Common myeloid progenitor, CD34-positive (primary cell): Measurements from ENCODE around the gene DIPK1C. TPM values are rescaled to one million over a fixed set of nuclear protein-coding genes. Genes with fewer than 3 reads are reported as not detected.
"Not testable (repeated sequence)": the region's sequence is repeated elsewhere in the genome, so short reads cannot be mapped to it uniquely, and the experiment has no call there.

ENCODE experiments used
- CTCF ChIA-PET: fragments of 350-600 bp; sonication (Branson Sonifier 250); formaldehyde crosslinking; loops from one replicate; lab custom pipeline; 2021; ENCODE audit warnings: antibody characterized with exemption; lab: Charles Lee
- POLR2A ChIA-PET: fragments of 350-600 bp; sonication (Branson Sonifier 250); formaldehyde crosslinking; loops from one replicate; lab custom pipeline; 2021; ENCODE audit warnings: antibody characterized with exemption; lab: Charles Lee
- DNase-seq, 3 donors: peaks; one replicate each; pipeline versions ENCODE4 v3.0.0 to v3.0.0-alpha.2; 2013
- H3K27ac ChIP-seq, 2 experiments: 1 replicate in 1 of 2; 2 replicates in 1 of 2; pipeline ENCODE4 v1.7.0; 2013; ENCODE audit warnings: inconsistent platforms in 2 of 2, low read length in 2 of 2, mild to moderate bottlenecking in 2 of 2, low read depth in 1 of 2, moderate library complexity in 1 of 2; ENCODE audit not compliant: severe bottlenecking in 2 of 2, insufficient read depth in 1 of 2, poor library complexity in 1 of 2
- H3K27me3 ChIP-seq, 5 experiments: replicated peaks in 2 of 5; 1 replicate in 3 of 5; 2 replicates in 2 of 5; pipeline versions ENCODE4 v1.6.1 to v1.7.0; 2013; ENCODE audit warnings: low read length in 4 of 5, mild to moderate bottlenecking in 2 of 5, moderate library complexity in 2 of 5, inconsistent platforms in 1 of 5; ENCODE audit not compliant: insufficient read depth in 5 of 5, control insufficient read depth in 4 of 5
- H3K36me3 ChIP-seq, 4 experiments: 1 replicate in 2 of 4; 2 replicates in 2 of 4; pipeline versions ENCODE4 v1.6.1 to v1.7.0; 2013; ENCODE audit warnings: low read length in 3 of 4, control low read depth in 1 of 4, mild to moderate bottlenecking in 1 of 4; ENCODE audit not compliant: control insufficient read depth in 4 of 4, insufficient read depth in 4 of 4
- H3K4me1 ChIP-seq, 4 experiments: 1 replicate in 3 of 4; 2 replicates in 1 of 4; pipeline versions ENCODE4 v1.6.1 to v1.7.1; 2013; ENCODE audit warnings: low read length in 3 of 4, mild to moderate bottlenecking in 3 of 4, control low read depth in 1 of 4, inconsistent platforms in 1 of 4, moderate library complexity in 1 of 4; ENCODE audit not compliant: control insufficient read depth in 4 of 4, insufficient read depth in 4 of 4; ENCODE audit errors: control extremely low read depth in 1 of 4
- H3K4me3 ChIP-seq, 7 experiments: 1 replicate in 4 of 7; 2 replicates in 3 of 7; pipeline versions ENCODE4 v1.5.1 to v1.7.0; 2013; ENCODE audit warnings: mild to moderate bottlenecking in 7 of 7, low read length in 6 of 7, moderate library complexity in 6 of 7, inconsistent platforms in 2 of 7, low read depth in 2 of 7, control low read depth in 1 of 7; ENCODE audit not compliant: insufficient read depth in 4 of 7, control insufficient read depth in 1 of 7; ENCODE audit errors: extremely low read depth in 1 of 7
- H3K9me3 ChIP-seq, 5 experiments: 1 replicate in 4 of 5; 2 replicates in 1 of 5; pipeline versions ENCODE4 v1.6.1 to v1.7.1; 2013; ENCODE audit warnings: low read length in 4 of 5, mild to moderate bottlenecking in 2 of 5, inconsistent platforms in 1 of 5, low read depth in 1 of 5, moderate library complexity in 1 of 5; ENCODE audit not compliant: control insufficient read depth in 4 of 5, insufficient read depth in 2 of 5; ENCODE audit errors: control extremely low read depth in 1 of 5
- WGBS: methylation state at CpG from one replicate; pipeline ENCODE4 v1.1.5; 2013; ENCODE audit not compliant: insufficient coverage; 5-methylcytosine and 5-hydroxymethylcytosine counted together
- polyA plus RNA-seq: library from polyadenylated mRNA; unstranded; fragments of 120-200 nt; gene quantifications from one replicate; pipeline ENCODE4 v1.2.1, GENCODE V29; 2013

Gene DIPK1C
- polyA plus RNA-seq, result not detected

DNA sequence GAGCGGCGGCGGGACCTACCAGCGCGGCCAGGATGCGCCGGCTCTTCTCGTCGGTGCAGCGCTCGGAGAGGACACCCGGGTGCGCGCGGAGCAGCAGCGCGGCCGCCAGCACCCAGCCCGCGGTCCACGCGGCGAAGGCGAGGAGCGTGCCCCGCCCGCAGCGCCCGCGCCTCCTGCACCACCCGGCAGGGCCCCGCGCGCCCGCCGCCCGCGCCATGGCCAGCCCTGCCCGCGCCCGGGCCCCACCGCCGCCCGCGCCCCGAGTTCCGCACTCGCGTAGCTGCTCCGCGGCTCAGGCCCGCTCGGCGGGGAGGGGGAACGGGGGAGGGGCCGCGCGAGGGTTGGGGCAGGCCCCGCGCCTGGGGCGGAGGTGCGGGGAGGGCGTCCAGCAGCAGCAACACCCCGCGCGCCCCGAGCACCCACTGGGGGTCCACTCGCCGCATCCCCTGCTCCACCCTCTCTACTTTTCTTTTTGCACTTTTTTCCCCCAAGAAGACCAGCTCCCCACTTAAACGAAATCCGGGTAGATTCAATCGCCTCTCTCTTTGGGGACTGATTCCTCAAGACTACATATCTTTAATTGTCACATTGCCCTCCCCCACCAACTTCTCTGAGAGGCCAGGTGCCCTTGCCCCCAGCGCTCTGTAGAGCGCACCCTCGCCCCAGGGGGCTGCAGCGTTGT, at the start of gene DIPK1C:
DIPK1C (minus strand) TSS at position 266 of the 682 bp plus-strand sequence; CDS start at position 217, 49 bp downstream.
- peak within 1 kb of the TSS in 6 of 7 experiments; percentile 17 to 62 (median 48) for H3K4me3 ChIP-seq
- peak in 2 of 3 donors; percentile 27 to 37 for DNase-seq
- peaks cover 3 to 18% (median 9%) of the 10 kb centered on the region in 4 experiments for H3K4me1 ChIP-seq
- H3K36me3 ChIP-seq, result no peaks in the 10 kb centered on the region
- under 1% methylated on average over 43 of the region's 76 CpGs for WGBS
- ChIA-PET CTCF (interaction anchor here (1.3 kb wide), 1 partner anchor 105 kb away, joined by 3 read pairs; no protein-coding TSS in a partner anchor), POLR2A (no interaction called here)
- peaks cover 5 to 85% (median 31%) of the 10 kb centered on the region in 5 experiments for H3K27me3 ChIP-seq
- no peak within 1 kb of the TSS for H3K27ac ChIP-seq
- H3K9me3 ChIP-seq, result no peaks in the 10 kb centered on the region

DNA sequence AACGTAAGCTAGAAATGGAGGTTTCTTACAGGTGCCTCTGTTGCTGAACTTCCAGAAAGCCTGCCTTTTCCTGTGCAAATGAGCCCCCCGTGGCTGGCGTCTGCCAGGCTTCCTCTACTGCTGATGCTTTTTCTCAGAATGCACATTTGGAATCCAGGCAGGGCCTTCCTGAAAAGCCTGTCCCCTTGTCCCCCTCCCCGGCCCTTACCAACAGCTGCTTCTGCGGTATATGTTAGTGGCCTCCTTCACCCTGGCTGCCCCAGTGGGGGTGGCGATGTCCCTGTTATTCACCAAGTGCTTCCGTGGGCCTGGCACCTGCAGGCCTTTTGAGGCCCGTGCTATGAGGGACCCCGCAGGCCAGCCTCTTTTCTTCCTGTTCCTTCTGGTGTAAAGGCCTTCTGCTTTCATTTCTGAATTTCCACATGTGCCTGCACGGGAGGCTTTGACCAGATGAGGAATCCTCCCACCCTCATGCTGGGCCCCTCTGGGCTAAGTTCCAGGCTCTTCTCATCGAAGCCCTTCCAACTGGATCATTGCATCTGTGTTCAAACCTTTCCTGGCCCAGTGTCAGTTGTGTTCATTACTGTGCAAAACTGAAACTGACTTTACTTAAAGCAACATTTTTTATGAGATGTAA, 49.5 kb upstream of the DIPK1C start:
- H3K4me3 ChIP-seq, result no peak overlapping the region
- H3K36me3 ChIP-seq, result peaks cover 12 to 86% (median 70%) of the 10 kb centered on the region in 4 experiments
- H3K27ac ChIP-seq, result peak overlapping the region in 1 of 2 experiments; percentile 51
- DNase-seq, result peak in 2 of 3 donors; percentile 55
- H3K27me3 ChIP-seq, result no peaks in the 10 kb centered on the region
- 70% methylated on average over 8 of the region's 11 CpGs for WGBS
- peaks cover 0 to 11% (median 0%) of the 10 kb centered on the region in 4 experiments for H3K4me1 ChIP-seq
- POLR2A ChIA-PET, result no interaction called here
- H3K9me3 ChIP-seq, result no peaks in the 10 kb centered on the region
- CTCF ChIA-PET, result interaction anchor here (1.3 kb wide), 1 partner anchor 10 kb away, joined by 3 read pairs; the partner anchor contains the start of gene CNDP2

DNA sequence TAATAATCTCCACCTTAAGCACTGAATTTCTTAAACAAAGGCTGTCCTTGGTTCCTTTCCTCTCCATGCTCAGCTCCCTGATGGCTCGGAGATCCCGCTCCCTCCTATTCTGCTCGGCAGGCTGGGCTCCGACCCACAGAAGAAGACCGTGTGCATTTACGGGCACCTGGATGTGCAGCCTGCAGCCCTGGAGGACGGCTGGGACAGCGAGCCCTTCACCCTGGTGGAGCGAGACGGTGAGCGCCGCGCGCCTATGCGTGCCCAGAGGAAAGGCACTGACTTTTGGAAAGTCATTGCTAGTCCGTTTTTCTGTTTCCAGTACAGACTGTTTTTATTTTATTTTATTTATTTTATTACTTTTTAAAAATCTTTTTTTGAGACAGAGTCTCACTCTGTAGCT, 48.7 kb upstream of the DIPK1C start:
- ChIA-PET POLR2A (no interaction called here), CTCF (interaction anchor here (0.6 to 1.7 kb wide), 4 partner anchors 9 to 93 kb away, joined by 3 to 4 read pairs (median 4); partner anchors contain the start of gene CNDP2)
- 100% methylated on average over 4 of the region's 16 CpGs for WGBS
- Histone ChIP-seq H3K27ac (no peak overlapping the region), H3K36me3 (peaks cover 17 to 85% (median 69%) of the 10 kb centered on the region in 4 experiments), H3K27me3 (no peaks in the 10 kb centered on the region), H3K9me3 (no peaks in the 10 kb centered on the region), H3K4me3 (no peak overlapping the region), H3K4me1 (peaks cover 0 to 11% (median 0%) of the 10 kb centered on the region in 4 experiments)
- no peak for DNase-seq

DNA sequence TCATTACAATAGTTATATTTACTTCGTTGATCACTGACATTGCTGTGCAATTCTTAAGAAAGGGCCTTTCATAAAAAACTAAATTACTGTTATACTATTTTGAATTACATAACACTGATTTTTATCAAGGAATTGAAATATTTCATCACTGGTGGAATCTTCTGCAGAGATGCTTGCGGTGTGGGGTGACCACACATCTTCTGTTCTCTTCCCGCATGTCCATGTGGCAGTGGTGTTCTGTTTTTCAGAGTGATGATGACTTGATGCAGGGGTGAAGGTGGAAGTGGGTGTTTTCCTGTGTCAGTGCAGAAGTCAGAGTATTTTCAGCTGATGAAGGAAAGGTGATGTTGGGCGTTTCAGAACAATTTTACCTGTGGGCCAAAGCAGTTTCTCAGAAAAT, 46.0 kb upstream of the DIPK1C start:
- Histone ChIP-seq H3K4me1 (peaks cover 9 to 34% (median 17%) of the 10 kb centered on the region in 4 experiments), H3K27me3 (no peaks in the 10 kb centered on the region), H3K27ac (no peak overlapping the region), H3K9me3 (no peaks in the 10 kb centered on the region), H3K4me3 (no peak overlapping the region), H3K36me3 (peaks cover 17 to 65% (median 48%) of the 10 kb centered on the region in 4 experiments)
- 97% methylated on average over 3 of the region's 4 CpGs for WGBS
- no peak for DNase-seq
- ChIA-PET POLR2A (no interaction called here), CTCF (interaction anchor here (0.9 to 1.8 kb wide), 3 partner anchors 10 to 306 kb away, joined by 3 to 7 read pairs (median 4); no protein-coding TSS in a partner anchor)

DNA sequence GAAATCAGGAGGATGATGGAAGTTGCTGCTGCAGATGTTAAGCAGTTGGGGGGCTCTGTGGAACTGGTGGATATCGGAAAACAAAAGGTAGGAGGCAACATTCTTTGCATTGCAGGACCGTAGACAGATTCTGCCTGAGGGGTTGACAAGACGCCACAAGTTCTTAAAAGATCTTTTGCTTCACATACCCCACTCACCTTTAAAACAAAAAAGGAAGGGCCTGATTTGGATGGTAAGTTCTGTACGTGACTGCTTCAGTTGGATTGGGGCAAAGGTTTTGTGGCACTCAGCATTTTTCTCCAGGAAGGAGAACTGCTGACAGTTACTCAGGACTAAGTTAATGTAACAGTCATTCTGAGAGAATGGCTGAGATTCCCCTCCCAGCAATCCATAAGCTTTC, 44.3 kb upstream of the DIPK1C start:
- Histone ChIP-seq H3K27me3 (no peaks in the 10 kb centered on the region), H3K27ac (peak overlapping the region in 1 of 2 experiments; percentile 36), H3K9me3 (no peaks in the 10 kb centered on the region), H3K36me3 (peaks cover 13 to 48% (median 38%) of the 10 kb centered on the region in 4 experiments), H3K4me3 (no peak overlapping the region), H3K4me1 (peaks cover 15 to 41% (median 30%) of the 10 kb centered on the region in 4 experiments)
- ChIA-PET CTCF (no interaction called here), POLR2A (no interaction called here)
- 100% methylated on average over 2 of the region's 4 CpGs for WGBS
- DNase-seq, result no peak

DNA sequence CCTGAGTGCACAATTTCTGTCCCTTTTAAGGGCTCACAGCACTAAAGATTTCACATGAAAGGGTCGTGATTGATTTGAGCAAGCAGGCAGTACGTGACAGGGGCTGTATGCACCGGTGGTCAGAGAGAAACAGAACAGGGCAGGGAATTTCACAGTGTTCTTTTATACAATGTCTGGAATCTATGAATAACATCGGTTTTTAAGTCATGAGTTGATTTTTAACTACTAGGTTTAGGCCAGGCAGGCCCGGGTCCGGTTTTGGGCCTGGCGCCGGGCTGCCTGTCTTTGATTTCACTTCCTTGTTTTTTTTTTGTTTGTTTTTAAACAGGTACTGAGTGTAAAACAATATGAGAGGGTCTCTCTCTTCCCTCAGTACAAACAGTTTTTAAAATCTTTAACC, 43.7 kb upstream of the DIPK1C start:
- DNase-seq, H3K27me3 ChIP-seq, POLR2A ChIA-PET, CTCF ChIA-PET, H3K4me3 ChIP-seq, H3K9me3 ChIP-seq: not testable (repeated sequence)
- peaks cover 13 to 45% (median 34%) of the 10 kb centered on the region in 4 experiments for H3K36me3 ChIP-seq
- 90% methylated on average over 2 of the region's 8 CpGs for WGBS
- peaks cover 15 to 40% (median 31%) of the 10 kb centered on the region in 4 experiments for H3K4me1 ChIP-seq
- peak overlapping the region in 1 of 2 experiments; percentile 87 for H3K27ac ChIP-seq
